H1 (cell line): ENCODE results near the gene CTIF. TPM values are rescaled to one million over a fixed set of nuclear protein-coding genes. Genes with fewer than 3 reads are reported as not detected.

Experiments
- CTCF ChIA-PET: fragments of 300-600 bp; sonication (Branson Sonifier 250); formaldehyde crosslinking; loops from one replicate; lab custom pipeline; 2021; ENCODE audit not compliant: partially characterized antibody; lab: Charles Lee
- POLR2A ChIA-PET: fragments of 300-600 bp; sonication (Branson Sonifier 250); formaldehyde crosslinking; loops from one replicate; lab custom pipeline; 2021; ENCODE audit warnings: inconsistent platforms; ENCODE audit not compliant: partially characterized antibody; lab: Charles Lee
- DNase-seq, 2 experiments: peaks; one replicate each; pipeline versions ENCODE4 v3.0.0 to v3.0.0-alpha.2; 2010 to 2022; ENCODE audit warnings: low spot score in 2 of 2, low read depth in 1 of 2, mixed read lengths in 1 of 2
- FAIRE-seq: peaks from 2 replicates; lab custom pipeline; 2011; peaks lifted over from hg19 to GRCh38; lab: Jason Lieb, UNC
- H2AFZ ChIP-seq: 2 replicates; pipeline ENCODE4 v1.8.1; 2012; ENCODE audit warnings: low read length, inconsistent platforms
- H2AK5ac ChIP-seq: 2 replicates; pipeline ENCODE4 v1.6.1; 2013; ENCODE audit warnings: low read depth, low read length
- H2BK120ac ChIP-seq: replicated peaks from 2 replicates; pipeline ENCODE3; 2013; ENCODE audit warnings: low read depth, low read length, inconsistent platforms
- H2BK12ac ChIP-seq: 2 replicates; pipeline ENCODE4 v1.6.1; 2013; ENCODE audit warnings: low read depth, low read length
- H2BK15ac ChIP-seq: 2 replicates; pipeline ENCODE4 v1.6.1; 2013; ENCODE audit warnings: low read length
- H2BK20ac ChIP-seq: 2 replicates; pipeline ENCODE4 v1.6.1; 2013; ENCODE audit warnings: low read length
- H2BK5ac ChIP-seq: 2 replicates; pipeline ENCODE4 v1.6.1; 2013; ENCODE audit warnings: low read depth, low read length
- H3K14ac ChIP-seq: 2 replicates; pipeline ENCODE4 v1.6.1; 2013; ENCODE audit warnings: inconsistent platforms; ENCODE audit not compliant: insufficient read length
- H3K18ac ChIP-seq: 2 replicates; pipeline ENCODE4 v1.6.1; 2013; ENCODE audit warnings: low read length; ENCODE audit errors: extremely low read depth
- H3K23ac ChIP-seq: 2 replicates; pipeline ENCODE4 v1.6.1; 2013; ENCODE audit warnings: inconsistent platforms; ENCODE audit not compliant: insufficient read length
- H3K23me2 ChIP-seq: 2 replicates; pipeline ENCODE4 v1.6.1; 2013; ENCODE audit warnings: low read depth, low read length
- H3K27ac ChIP-seq: 2 replicates; pipeline ENCODE4 v1.6.1; 2011; ENCODE audit warnings: low read depth, low read length, inconsistent platforms
- H3K27me3 ChIP-seq, 4 experiments: replicated peaks in 1 of 4; 1 replicate in 1 of 4; 2 replicates in 3 of 4; pipeline versions ENCODE4 v1.6.1 to v1.8.1; 2011 to 2013; ENCODE audit warnings: low read length in 3 of 4, mild to moderate bottlenecking in 3 of 4, inconsistent platforms in 2 of 4, mixed read lengths in 2 of 4, moderate library complexity in 1 of 4; ENCODE audit not compliant: control insufficient read depth in 3 of 4, insufficient read depth in 3 of 4; ENCODE audit errors: extremely low read depth in 1 of 4
- H3K36me3 ChIP-seq, 4 experiments: 2 replicates each; pipeline versions ENCODE4 v1.6.1 to v1.8.1; 2011 to 2013; ENCODE audit warnings: mild to moderate bottlenecking in 4 of 4, low read length in 3 of 4, moderate library complexity in 2 of 4, control low read depth in 1 of 4, inconsistent platforms in 1 of 4; ENCODE audit not compliant: insufficient read depth in 4 of 4, control insufficient read depth in 2 of 4
- H3K4ac ChIP-seq: replicated peaks from 2 replicates; pipeline ENCODE3; 2013; ENCODE audit warnings: low read length, low read depth, mixed read lengths, inconsistent platforms; ENCODE audit not compliant: insufficient read length
- H3K4me1 ChIP-seq, 4 experiments: replicated peaks in 1 of 4; 1 replicate in 1 of 4; 2 replicates in 3 of 4; pipeline versions ENCODE4 v1.6.1 to v1.8.1; 2011 to 2013; ENCODE audit warnings: low read length in 3 of 4, inconsistent platforms in 2 of 4, mixed read lengths in 1 of 4; ENCODE audit not compliant: insufficient read depth in 4 of 4, control insufficient read depth in 3 of 4
- H3K4me2 ChIP-seq, 2 experiments: 2 replicates each; pipeline versions ENCODE4 v1.6.1 to v1.8.1; 2011 to 2013; ENCODE audit warnings: low read depth in 2 of 2, low read length in 2 of 2, control low read depth in 1 of 2, inconsistent platforms in 1 of 2, mild to moderate bottlenecking in 1 of 2; ENCODE audit not compliant: insufficient read depth in 1 of 2
- H3K4me3 ChIP-seq, 4 experiments: fragments of 200-600, 300-600 bp in 1 of 4; sonication (generic), shearing (Covaris generic), sonication (Bioruptor Twin) in 1 of 4; 2 replicates each; pipeline versions ENCODE4 v1.5.1 to v1.8.1; 2011 to 2016; ENCODE audit warnings: low read length in 4 of 4, low read depth in 3 of 4, control low read depth in 2 of 4, inconsistent platforms in 2 of 4, mild to moderate bottlenecking in 2 of 4, mixed read lengths in 1 of 4, moderate library complexity in 1 of 4; ENCODE audit not compliant: insufficient read depth in 2 of 4; ENCODE audit errors: extremely low read depth in 1 of 4
- H3K56ac ChIP-seq: replicated peaks from 2 replicates; pipeline ENCODE3; 2013; ENCODE audit warnings: low read depth, mild to moderate bottlenecking, mixed read lengths, low read length, inconsistent platforms; ENCODE audit not compliant: insufficient read length
- H3K79me1 ChIP-seq: 2 replicates; pipeline ENCODE4 v1.6.1; 2013; ENCODE audit warnings: low read depth, low read length, control low read depth
- H3K79me2 ChIP-seq, 2 experiments: 2 replicates each; pipeline versions ENCODE4 v1.6.1 to v1.8.1; 2012 to 2013; ENCODE audit warnings: low read length in 2 of 2, mild to moderate bottlenecking in 2 of 2, inconsistent platforms in 1 of 2; ENCODE audit not compliant: insufficient read depth in 2 of 2, control insufficient read depth in 1 of 2
- H3K9ac ChIP-seq, 4 experiments: replicated peaks in 1 of 4; 1 replicate in 1 of 4; 2 replicates in 3 of 4; pipeline versions ENCODE4 v1.6.1 to v1.8.1; 2011 to 2013; ENCODE audit warnings: low read depth in 3 of 4, low read length in 3 of 4, control low read depth in 2 of 4, mild to moderate bottlenecking in 2 of 4, moderate library complexity in 2 of 4, inconsistent platforms in 1 of 4; ENCODE audit errors: extremely low read depth in 1 of 4
- H3K9me3 ChIP-seq, 2 experiments: 2 replicates each; pipeline versions ENCODE4 v1.6.1 to v1.8.1; 2012 to 2013; ENCODE audit warnings: mild to moderate bottlenecking in 2 of 2, moderate library complexity in 2 of 2, control low read depth in 1 of 2, inconsistent platforms in 1 of 2, low read depth in 1 of 2, low read length in 1 of 2, mixed read lengths in 1 of 2; ENCODE audit not compliant: insufficient read depth in 2 of 2
- H4K20me1 ChIP-seq, 2 experiments: replicated peaks in 1 of 2; 2 replicates each; pipeline versions ENCODE3 to v1.8.1; 2011 to 2013; ENCODE audit warnings: inconsistent platforms in 2 of 2, low read length in 2 of 2, mild to moderate bottlenecking in 1 of 2; ENCODE audit not compliant: insufficient read depth in 2 of 2, control insufficient read depth in 1 of 2
- H4K5ac ChIP-seq: 2 replicates; pipeline ENCODE4 v1.6.1; 2013; ENCODE audit warnings: low read length, low read depth, mixed read lengths, inconsistent platforms; ENCODE audit not compliant: insufficient read length
- H4K8ac ChIP-seq: 2 replicates; pipeline ENCODE4 v1.8.0; 2013; ENCODE audit warnings: mild to moderate bottlenecking, moderate library complexity, low read length, inconsistent platforms; ENCODE audit not compliant: insufficient read depth; ENCODE audit errors: extremely low read depth
- H4K91ac ChIP-seq: replicated peaks from 2 replicates; pipeline ENCODE3; 2013; ENCODE audit warnings: low read length, mixed read lengths, inconsistent platforms; ENCODE audit not compliant: insufficient read length
- CBX5 ChIP-seq: fragments of 300-800, 300-1000 bp; sonication (generic); IDR thresholded peaks from 2 replicates; pipeline ENCODE4 v1.7.1; 2016; ENCODE audit warnings: antibody characterized with exemption, low read length, low read depth
- MAFK ChIP-seq: IDR thresholded peaks from 2 replicates; pipeline ENCODE4 v1.6.1; 2012; ENCODE audit warnings: low read depth, mild to moderate bottlenecking, improper control_type of control experiment, low read length
- SUZ12 ChIP-seq: fragments of 200-600 bp; sonication (generic); IDR thresholded peaks from 2 replicates; pipeline ENCODE4 v1.6.1; 2012; ENCODE audit warnings: mild to moderate bottlenecking, inconsistent platforms, low read length, moderate library complexity, mixed read lengths
- YY1 ChIP-seq: IDR thresholded peaks from 2 replicates; pipeline ENCODE4 v1.6.1; 2011; ENCODE audit warnings: low read depth, mild to moderate bottlenecking, low read length
- WGBS, 2 experiments: shearing (Covaris generic) in 1 of 2; methylation state at CpG; one replicate each; pipeline versions ENCODE4 v1.1.6 to v1.1.7; 2013 to 2015; ENCODE audit warnings: low lambda C conversion rate in 2 of 2, mixed read lengths in 2 of 2, inconsistent platforms in 1 of 2, low coverage in 1 of 2, missing lambda C conversion rate in 1 of 2; ENCODE audit not compliant: insufficient replicate concordance in 2 of 2, insufficient coverage in 1 of 2, insufficient read length in 1 of 2; ENCODE audit errors: extremely low coverage in 1 of 2, missing lambda C conversion rate in 1 of 2; 5-methylcytosine and 5-hydroxymethylcytosine counted together
- polyA plus RNA-seq, 7 experiments: library from polyadenylated mRNA; depleted of rRNA in 3 of 7; stranded (reverse) in 5 of 7; unstranded in 2 of 7; fragments of >200 nt in 5 of 7; fragments of 200-250 nt in 2 of 7; gene quantifications; 1 replicate in 5 of 7; 2 replicates in 1 of 7; 4 replicates in 1 of 7; pipeline versions ENCODE4 v1.2.1 to v1.2.3, GENCODE V29; 2011 to 2013; ENCODE audit warnings: missing spikeins in 2 of 7, mixed read lengths in 2 of 7
- total RNA-seq: library from RNA; stranded (reverse); fragmentation: NEBNext Ultra II Directional; extraction: Animal tissue kit (Norgen Biotek cat#: 25700); gene quantifications from 2 replicates; pipeline ENCODE4 v1.2.1, GENCODE V29; 2021

The CTIF gene
- total and polyA plus RNA-seq, 2 of the 8 experiments (the other 6 are each of a cell fraction or from before 2014, with no cell fraction given), result 9.0 to 17.8 TPM

GRCh38 chr18:48874233-48874632 is 335.4 kb downstream of the CTIF start:
- no peak overlapping the region for H2AK5ac ChIP-seq
- no peak overlapping the region for H2BK120ac ChIP-seq
- H3K9ac ChIP-seq, result no peak overlapping the region
- no peak overlapping the region for H3K14ac ChIP-seq
- no peaks in the 10 kb centered on the region for H3K79me1 ChIP-seq
- no peak overlapping the region for H4K91ac ChIP-seq
- no peak overlapping the region for H2BK15ac ChIP-seq
- no peak overlapping the region for H4K8ac ChIP-seq
- H3K23me2 ChIP-seq, result no peaks in the 10 kb centered on the region
- ChIA-PET CTCF (interaction anchor here (0.7 to 1.8 kb wide), 8 partner anchors 8 to 365 kb away, joined by 3 to 9 read pairs (median 3); no protein-coding TSS in a partner anchor), POLR2A (interaction anchor here (1.3 kb wide), 1 partner anchor 21 kb away, joined by 3 read pairs; no protein-coding TSS in a partner anchor)
- H3K27me3 ChIP-seq, result 0 out of 7 replicates have a peak, but pooled peaks cover 0 to 2% (median 0%) of the 10 kb centered on the region in 4 experiments
- H3K36me3 ChIP-seq, result no peaks in the 10 kb centered on the region
- no peak overlapping the region for H2BK5ac ChIP-seq
- no peak overlapping the region for H2BK12ac ChIP-seq
- WGBS, 2 experiments, result 80% methylated on average over 5 of the region's 5 CpGs; no CpG with 5 or more reads in 1 of the 2 experiments
- H3K9me3 ChIP-seq, result no peaks in the 10 kb centered on the region
- H3K23ac ChIP-seq, result no peak overlapping the region
- TF ChIP-seq YY1, result no peak
- no peak for TF ChIP-seq SUZ12
- no peak for TF ChIP-seq MAFK
- TF ChIP-seq CBX5, result no peak
- DNase-seq, result no peak
- no peak overlapping the region for H3K4me2 ChIP-seq
- H4K5ac ChIP-seq, result no peak overlapping the region
- H2BK20ac ChIP-seq, result 0 out of 2 replicates have a peak overlapping the region, but pooled peaks have one; percentile 61
- peaks cover 0 to 11% (median 8%) of the 10 kb centered on the region in 4 experiments; a peak in 6 of 7 replicates for H3K4me1 ChIP-seq
- no peaks in the 10 kb centered on the region for H3K79me2 ChIP-seq
- FAIRE-seq, result no peak
- no peak overlapping the region for H3K4ac ChIP-seq
- H2AFZ ChIP-seq, result no peak overlapping the region
- no peaks in the 10 kb centered on the region for H4K20me1 ChIP-seq
- H3K56ac ChIP-seq, result no peak overlapping the region
- no peak overlapping the region for H3K18ac ChIP-seq
- H3K27ac ChIP-seq, result no peak overlapping the region
- no peak overlapping the region for H3K4me3 ChIP-seq
